CD14-positive monocyte (primary cell): ENCODE measurements around the gene PELO. TPM values are rescaled to one million over a fixed set of nuclear protein-coding genes. Genes with fewer than 3 reads are reported as not detected.

Experiments
- DNase-seq, 3 donors: peaks; one replicate each; pipeline ENCODE4 v3.0.0-alpha.2; 2011 to 2022
- H2AFZ ChIP-seq: 2 replicates; pipeline ENCODE4 v1.6.0; 2012; ENCODE audit warnings: mild to moderate bottlenecking, low read depth, low read length, inconsistent platforms; ENCODE audit not compliant: insufficient read depth, poor library complexity, severe bottlenecking
- H3K27ac ChIP-seq, 2 donors: 1 replicate in 1 of 2; 2 replicates in 1 of 2; pipeline ENCODE4 v1.5.1; 2012 to 2013; ENCODE audit warnings: low read length in 2 of 2, control low read depth in 1 of 2, inconsistent platforms in 1 of 2, low read depth in 1 of 2, mild to moderate bottlenecking in 1 of 2
- H3K27me3 ChIP-seq, 2 donors: one replicate each; pipeline versions ENCODE4 v1.6.0 to v1.6.1; 2011 to 2013; ENCODE audit warnings: low read length in 2 of 2; ENCODE audit not compliant: control insufficient read depth in 2 of 2, insufficient read depth in 2 of 2
- H3K36me3 ChIP-seq, 2 donors: replicated peaks in 1 of 2; 1 replicate in 1 of 2; 2 replicates in 1 of 2; pipeline versions ENCODE4 v1.5.1 to v1.6.1; 2012 to 2013; ENCODE audit warnings: low read length in 2 of 2, control low read depth in 1 of 2, inconsistent platforms in 1 of 2, mild to moderate bottlenecking in 1 of 2; ENCODE audit not compliant: insufficient read depth in 2 of 2, control insufficient read depth in 1 of 2
- H3K4me1 ChIP-seq, 2 donors: 1 replicate in 1 of 2; 2 replicates in 1 of 2; pipeline versions ENCODE4 v1.5.1 to v1.6.1; 2012 to 2013; ENCODE audit warnings: low read length in 2 of 2, control low read depth in 1 of 2, inconsistent platforms in 1 of 2, mild to moderate bottlenecking in 1 of 2, moderate library complexity in 1 of 2; ENCODE audit not compliant: insufficient read depth in 2 of 2, control insufficient read depth in 1 of 2
- H3K4me2 ChIP-seq: replicated peaks from 2 replicates; pipeline ENCODE3; 2012; ENCODE audit warnings: low read length, moderate library complexity, mild to moderate bottlenecking; ENCODE audit not compliant: poor library complexity, severe bottlenecking; ENCODE audit errors: extremely low read depth
- H3K4me3 ChIP-seq, 3 experiments: fragments of 200-600 bp in 1 of 3; sonication (generic) in 1 of 3; replicated peaks in 1 of 3; 1 replicate in 2 of 3; 2 replicates in 1 of 3; pipeline ENCODE4 v1.5.1; 2011 to 2013; ENCODE audit warnings: low read length in 3 of 3, mild to moderate bottlenecking in 3 of 3, control low read depth in 2 of 3, low read depth in 2 of 3, inconsistent platforms in 1 of 3, moderate library complexity in 1 of 3
- H3K79me2 ChIP-seq: 2 replicates; pipeline ENCODE4 v1.6.0; 2012; ENCODE audit warnings: mild to moderate bottlenecking, control low read depth, inconsistent platforms, low read length, moderate library complexity; ENCODE audit not compliant: insufficient read depth
- H3K9ac ChIP-seq: 2 replicates; pipeline ENCODE4 v1.6.0; 2017; ENCODE audit warnings: low read length, mild to moderate bottlenecking; ENCODE audit not compliant: insufficient read depth, poor library complexity, severe bottlenecking
- H3K9me3 ChIP-seq, 2 donors: replicated peaks in 1 of 2; 1 replicate in 1 of 2; 2 replicates in 1 of 2; pipeline versions ENCODE4 v1.5.1 to v1.6.1; 2012 to 2013; ENCODE audit warnings: low read length in 2 of 2, control low read depth in 1 of 2; ENCODE audit not compliant: control insufficient read depth in 1 of 2, insufficient read depth in 1 of 2
- H4K20me1 ChIP-seq: 2 replicates; pipeline ENCODE4 v1.6.0; 2012; ENCODE audit warnings: mild to moderate bottlenecking, low read length, control low read depth, moderate library complexity; ENCODE audit not compliant: insufficient read depth
- H3K27ac Mint-ChIP-seq, 7 donors: one replicate each; pipeline ENCODE4 v1.8.0; 2020; ENCODE audit warnings: mild to moderate bottlenecking in 7 of 7, mixed read lengths in 7 of 7, moderate library complexity in 6 of 7, inconsistent platforms in 2 of 7
- H3K27me3 Mint-ChIP-seq, 3 donors: one replicate each; pipeline ENCODE4 v1.8.0; 2021 to 2022; ENCODE audit warnings: low read depth in 3 of 3, mild to moderate bottlenecking in 3 of 3, mixed read lengths in 3 of 3, moderate library complexity in 3 of 3, inconsistent platforms in 1 of 3
- H3K36me3 Mint-ChIP-seq, 2 donors: one replicate each; pipeline ENCODE4 v1.8.0; 2020; ENCODE audit warnings: mixed read lengths in 2 of 2, inconsistent platforms in 1 of 2, mild to moderate bottlenecking in 1 of 2
- H3K4me1 Mint-ChIP-seq: one replicate; pipeline ENCODE4 v1.8.0; 2020; ENCODE audit warnings: mild to moderate bottlenecking, mixed read lengths
- H3K4me3 Mint-ChIP-seq, 2 donors: one replicate each; pipeline ENCODE4 v1.8.0; 2020; ENCODE audit warnings: mild to moderate bottlenecking in 2 of 2, mixed read lengths in 2 of 2, moderate library complexity in 1 of 2
- H3K9me3 Mint-ChIP-seq, 7 donors: one replicate each; pipeline ENCODE4 v1.8.0; 2020 to 2022; ENCODE audit warnings: mixed read lengths in 7 of 7, mild to moderate bottlenecking in 6 of 7, moderate library complexity in 6 of 7, inconsistent platforms in 2 of 7
- WGBS: methylation state at CpG from one replicate; pipeline ENCODE4 v1.1.5; 2013; ENCODE audit warnings: missing lambda C conversion rate; ENCODE audit not compliant: insufficient coverage; 5-methylcytosine and 5-hydroxymethylcytosine counted together
- intact Hi-C, 2 donors: fragments of 100-400 bp; cut with micrococcal nuclease; formaldehyde crosslinking; loops; one replicate each; pipeline versions ENCODE4 v1.15.0 to v1.15.1; 2023
- polyA plus RNA-seq, 3 donors: library from polyadenylated mRNA; depleted of rRNA in 1 of 3; unstranded in 2 of 3; stranded (reverse) in 1 of 3; fragments of 300-500 nt in 2 of 3; fragments of >200 nt in 1 of 3; fragmentation: Illumina TruSeq in 2 of 3; gene quantifications; 1 replicate in 2 of 3; 2 replicates in 1 of 3; pipeline ENCODE4 v1.2.3, GENCODE V29; 2012 to 2021
- TF ChIP-seq, protein P1 (sequence below): fragments of 200-600 bp; IDR thresholded peaks from one replicate; pipeline ENCODE4 v1.8.0; 2022; ENCODE audit warnings: antibody characterized with exemption, mild to moderate bottlenecking

The PELO gene
- polyA plus RNA-seq, 3 donors: 1.8 to 4.4 (median 2.1) TPM

DNA sequence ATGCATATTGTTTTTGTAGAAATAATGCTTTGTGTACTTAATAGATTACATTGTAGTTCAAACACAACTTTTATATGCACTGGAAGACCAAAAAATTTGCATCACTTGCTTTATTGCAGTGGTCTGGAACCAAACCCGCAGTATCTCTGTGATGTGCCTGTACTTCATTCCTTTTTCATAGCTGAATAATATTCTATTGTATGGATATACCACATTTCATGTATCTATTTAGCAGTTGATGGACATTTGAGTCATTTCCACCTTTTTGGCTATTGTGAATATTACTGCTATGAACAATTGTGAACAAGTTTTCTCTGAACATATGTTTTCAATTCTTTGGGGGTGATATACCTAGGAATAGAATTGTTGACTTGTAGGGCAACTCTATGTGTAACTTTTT lies 40.1 kb downstream of the PELO start:
- Histone ChIP-seq H3K4me3 (no peak overlapping the region), H2AFZ (no peak overlapping the region), H3K9me3 (no peaks in the 10 kb centered on the region), H3K27me3 (no peaks in the 10 kb centered on the region), H3K36me3 (no peaks in the 10 kb centered on the region), H3K4me2 (no peak overlapping the region), H3K79me2 (no peaks in the 10 kb centered on the region), H3K4me1 (peaks cover 12 to 17% of the 10 kb centered on the region in 2 donors), H4K20me1 (no peaks in the 10 kb centered on the region), H3K27ac (no peak overlapping the region), H3K9ac (no peak overlapping the region)
- H3K27me3 Mint-ChIP-seq: peaks cover 0 to 1% (median 0%) of the 10 kb centered on the region in 3 donors
- no peak overlapping the region for H3K4me3 Mint-ChIP-seq
- TF ChIP-seq, protein P1, sequence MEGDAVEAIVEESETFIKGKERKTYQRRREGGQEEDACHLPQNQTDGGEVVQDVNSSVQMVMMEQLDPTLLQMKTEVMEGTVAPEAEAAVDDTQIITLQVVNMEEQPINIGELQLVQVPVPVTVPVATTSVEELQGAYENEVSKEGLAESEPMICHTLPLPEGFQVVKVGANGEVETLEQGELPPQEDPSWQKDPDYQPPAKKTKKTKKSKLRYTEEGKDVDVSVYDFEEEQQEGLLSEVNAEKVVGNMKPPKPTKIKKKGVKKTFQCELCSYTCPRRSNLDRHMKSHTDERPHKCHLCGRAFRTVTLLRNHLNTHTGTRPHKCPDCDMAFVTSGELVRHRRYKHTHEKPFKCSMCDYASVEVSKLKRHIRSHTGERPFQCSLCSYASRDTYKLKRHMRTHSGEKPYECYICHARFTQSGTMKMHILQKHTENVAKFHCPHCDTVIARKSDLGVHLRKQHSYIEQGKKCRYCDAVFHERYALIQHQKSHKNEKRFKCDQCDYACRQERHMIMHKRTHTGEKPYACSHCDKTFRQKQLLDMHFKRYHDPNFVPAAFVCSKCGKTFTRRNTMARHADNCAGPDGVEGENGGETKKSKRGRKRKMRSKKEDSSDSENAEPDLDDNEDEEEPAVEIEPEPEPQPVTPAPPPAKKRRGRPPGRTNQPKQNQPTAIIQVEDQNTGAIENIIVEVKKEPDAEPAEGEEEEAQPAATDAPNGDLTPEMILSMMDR: no peak
- H3K27ac Mint-ChIP-seq: no peak overlapping the region
- no CpG with 5 or more reads among the region's 1 CpG for WGBS
- DNase-seq: no peak
- H3K4me1 Mint-ChIP-seq: peaks cover 24% of the 10 kb centered on the region
- H3K36me3 Mint-ChIP-seq: no peaks in the 10 kb centered on the region
- peaks cover 0 to 1% (median 0%) of the 10 kb centered on the region in 7 donors for H3K9me3 Mint-ChIP-seq
- intact Hi-C loops: no loop called here

DNA sequence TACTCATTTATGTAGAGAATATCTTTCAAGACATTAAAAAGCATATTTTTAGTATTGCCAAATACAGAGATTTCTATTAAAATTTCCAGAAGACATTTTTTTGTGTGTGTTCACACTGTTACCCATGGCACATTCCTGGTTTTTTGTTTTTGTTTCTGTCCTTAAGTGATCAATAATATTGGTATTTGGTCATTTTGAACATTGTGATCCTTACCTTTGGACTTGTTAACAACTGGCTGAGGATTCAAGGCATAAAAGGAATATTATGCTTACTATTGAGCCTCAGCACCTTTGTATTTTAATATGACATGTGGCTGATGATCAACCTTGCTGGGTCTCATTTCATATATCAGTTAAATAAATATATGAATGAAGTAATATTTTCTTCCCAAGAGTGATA lies 41.9 kb downstream of the PELO start:
- Histone ChIP-seq H3K4me1 (peaks cover 12 to 17% of the 10 kb centered on the region in 2 donors), H3K9me3 (no peaks in the 10 kb centered on the region), H4K20me1 (no peaks in the 10 kb centered on the region), H3K27ac (no peak overlapping the region), H3K4me3 (no peak overlapping the region), H3K27me3 (no peaks in the 10 kb centered on the region), H2AFZ (no peak overlapping the region), H3K79me2 (no peaks in the 10 kb centered on the region), H3K4me2 (no peak overlapping the region), H3K36me3 (no peaks in the 10 kb centered on the region), H3K9ac (no peak overlapping the region)
- Mint-ChIP-seq H3K4me3 (no peak overlapping the region), H3K36me3 (no peaks in the 10 kb centered on the region), H3K4me1 (peaks cover 24% of the 10 kb centered on the region), H3K9me3 (peaks cover 0 to 3% (median 1%) of the 10 kb centered on the region in 7 donors), H3K27ac (no peak overlapping the region), H3K27me3 (peaks cover 0 to 3% (median 1%) of the 10 kb centered on the region in 3 donors)
- TF ChIP-seq, protein P1: no peak
- no peak for DNase-seq
- intact Hi-C loops: no loop called here
